GM21360 (cell line): ENCODE results near the gene PEX14.
A peak's percentile ranks its signal among the peaks of the same experiment; 100 is the strongest.
"Not testable (repeated sequence)": the region's sequence is repeated elsewhere in the genome, so short reads cannot be mapped to it uniquely, and the experiment has no call there.

Experiments
- ATAC-seq: cut with Tn5 transposase; IDR thresholded peaks from one replicate; pipeline ENCODE4 v1.9.1; 2021; ENCODE audit warnings: mild to moderate bottlenecking, moderate library complexity; ENCODE audit not compliant: unreplicated experiment

The PEX14 gene

GRCh38 chr1:10494418-10494753, 19.6 kb downstream of the PEX14 start:
- ATAC-seq = no peak

GRCh38 chr1:10494754-10495474, 20.2 kb downstream of the PEX14 start:
- peak; percentile 69 for ATAC-seq

- ATAC-seq = no peak
These were observed 20.7 kb downstream of the PEX14 start for GRCh38 chr1:10495475-10495817.

GRCh38 chr1:10495952-10496351, 21.2 kb downstream of the PEX14 start:
- no peak for ATAC-seq

GRCh38 chr1:10497109-10497508, 22.4 kb downstream of the PEX14 start:
- ATAC-seq = no peak

GRCh38 chr1:10498231-10498630, 23.5 kb downstream of the PEX14 start:
- ATAC-seq = no peak

- no peak for ATAC-seq
These were observed 27.5 kb downstream of the PEX14 start for GRCh38 chr1:10502206-10502605.

GRCh38 chr1:10504249-10504648, 29.5 kb downstream of the PEX14 start:
- ATAC-seq = no peak

- ATAC-seq = not testable (repeated sequence)
These were observed 31.4 kb downstream of the PEX14 start for GRCh38 chr1:10506046-10506676.

GRCh38 chr1:10506677-10507047, 31.9 kb downstream of the PEX14 start:
- ATAC-seq = no peak

- ATAC-seq = no peak
These were observed 32.5 kb downstream of the PEX14 start for GRCh38 chr1:10507111-10507879.

GRCh38 chr1:10508511-10508951, 33.8 kb downstream of the PEX14 start:
- no peak for ATAC-seq

GRCh38 chr1:10509809-10510509, 35.2 kb downstream of the PEX14 start:
- ATAC-seq = no peak

- peak; percentile 54 for ATAC-seq
These were observed 36.1 kb downstream of the PEX14 start for GRCh38 chr1:10510520-10511493.

- ATAC-seq = no peak
These were observed 36.7 kb downstream of the PEX14 start for GRCh38 chr1:10511494-10511885.

GRCh38 chr1:10513199-10513598, 38.4 kb downstream of the PEX14 start:
- no peak for ATAC-seq

- ATAC-seq = no peak
These were observed 39.9 kb downstream of the PEX14 start for GRCh38 chr1:10514490-10515235.

- no peak for ATAC-seq
These were observed 40.7 kb downstream of the PEX14 start for GRCh38 chr1:10515301-10515975.
